KG1 (cell line): ENCODE results near the gene TBC1D22A.

Experiments
- DNase-seq: peaks from one replicate; lab custom pipeline; 2025; lab: John Stamatoyannopoulos, UW

The TBC1D22A gene

DNA sequence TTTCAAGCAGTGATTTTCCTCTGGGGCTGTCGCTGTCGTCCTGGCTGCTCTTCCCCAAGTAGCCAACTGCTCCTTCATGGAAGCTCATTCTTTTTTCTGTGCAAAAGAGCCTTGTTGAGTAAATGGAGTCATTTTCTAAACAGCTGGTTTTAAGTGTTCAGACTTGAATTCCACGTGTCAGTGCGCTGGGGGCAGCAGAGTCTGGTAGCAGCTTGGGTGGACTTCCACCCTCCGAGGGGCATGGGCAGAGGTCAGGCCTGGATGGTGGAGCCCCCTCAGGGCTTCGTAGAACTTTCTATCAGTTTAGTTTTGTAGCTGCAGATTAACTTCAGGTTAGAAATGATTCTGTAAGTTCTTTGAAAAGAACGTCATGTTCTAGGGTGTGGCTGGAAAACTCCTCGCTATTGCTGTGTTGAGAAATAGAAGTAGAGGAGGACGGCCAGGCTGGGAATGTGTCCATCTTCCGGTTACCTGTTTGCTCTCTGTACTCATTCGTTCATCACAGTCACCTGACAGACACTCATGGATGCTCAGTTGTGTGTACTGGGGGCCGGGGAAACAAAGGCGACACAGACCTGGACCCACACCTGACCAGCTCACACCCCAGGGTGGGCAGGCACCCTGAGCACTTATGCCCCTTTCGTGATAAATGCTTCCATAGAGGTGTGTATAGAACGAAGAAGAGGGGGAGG lies 270.7 kb downstream of the TBC1D22A start:
- DNase-seq, result no peak

GRCh38 chr22:47033648-47034000 lies 271.2 kb downstream of the TBC1D22A start:
- DNase-seq, result no peak

- DNase-seq, result no peak
These were observed 271.8 kb downstream of the TBC1D22A start for GRCh38 chr22:47034076-47034808.

DNA sequence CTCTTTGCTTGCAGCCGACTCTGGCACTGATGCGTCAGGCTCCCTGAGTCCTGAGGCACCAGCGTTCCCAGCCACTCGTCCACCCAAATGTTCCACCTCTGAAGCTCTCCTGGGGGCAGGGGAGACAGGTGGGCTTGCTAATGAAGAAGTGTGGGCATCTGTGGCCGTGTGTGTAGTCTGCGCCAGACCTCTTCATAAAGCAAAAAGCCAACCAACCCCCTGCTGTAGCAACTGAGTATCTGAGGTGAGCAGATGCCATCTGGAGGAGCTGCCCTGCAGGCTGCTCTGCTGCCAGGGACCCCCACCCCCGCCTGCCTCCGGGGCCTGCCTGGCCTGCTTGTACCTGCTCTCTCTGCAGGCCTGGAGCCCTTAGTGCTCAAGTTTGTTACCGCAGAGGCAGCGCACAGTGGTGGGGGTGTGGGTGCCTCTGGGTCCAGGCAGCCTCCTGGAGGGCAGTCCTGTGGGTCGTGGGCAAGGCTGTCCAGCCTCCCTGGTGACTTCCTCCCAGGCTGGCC lies 272.5 kb downstream of the TBC1D22A start:
- DNase-seq, result no peak

GRCh38 chr22:47035425-47035881 lies 273.0 kb downstream of the TBC1D22A start:
- no peak for DNase-seq

DNA sequence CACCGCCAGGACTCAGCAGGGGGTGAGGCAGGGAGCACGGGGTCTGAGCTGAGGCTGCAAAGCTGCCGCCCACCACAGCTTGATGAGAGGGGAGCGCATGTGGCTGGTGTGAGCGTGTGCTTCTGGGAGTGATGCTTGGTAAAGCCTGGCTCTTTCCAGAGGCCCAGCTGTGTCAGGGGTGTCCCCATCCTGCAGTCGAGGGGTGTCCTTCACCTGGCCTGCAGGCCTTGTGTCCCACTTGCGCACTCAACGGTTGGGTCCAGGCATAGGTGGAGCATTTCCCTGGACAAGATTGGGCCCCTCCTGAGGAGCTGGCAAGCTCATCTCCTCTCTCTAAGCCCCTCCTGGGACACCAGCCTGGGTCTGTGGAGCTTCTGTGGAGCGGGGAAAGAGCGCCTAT lies 273.9 kb downstream of the TBC1D22A start:
- DNase-seq, result no peak

DNA sequence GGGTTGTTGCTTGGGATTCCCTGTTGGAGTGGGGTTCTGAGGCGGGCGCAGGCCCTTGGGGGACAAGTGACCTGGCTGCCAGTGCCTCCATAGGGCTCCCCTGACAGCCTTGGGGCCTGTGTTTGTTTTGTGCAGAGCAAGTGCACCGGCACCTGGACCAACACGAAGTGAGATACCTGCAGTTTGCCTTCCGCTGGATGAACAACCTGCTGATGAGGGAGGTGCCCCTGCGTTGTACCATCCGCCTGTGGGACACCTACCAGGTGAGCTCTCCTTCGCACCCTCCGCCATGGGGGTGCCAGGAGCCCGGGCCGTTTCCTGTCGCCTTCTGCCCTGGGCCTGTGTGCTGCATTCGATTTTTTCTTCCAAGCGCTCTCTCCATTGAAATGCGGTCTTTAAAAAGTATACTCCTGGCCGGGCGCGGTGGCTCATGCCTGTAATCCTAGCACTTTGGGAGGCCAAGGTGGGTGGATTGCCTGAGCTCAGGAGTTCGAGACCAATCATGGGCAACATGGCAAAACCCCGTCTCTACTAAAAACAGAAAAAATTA lies 274.6 kb downstream of the TBC1D22A start:
- DNase-seq, result no peak

- no peak for DNase-seq
These were observed 275.9 kb downstream of the TBC1D22A start for GRCh38 chr22:47038206-47038835.

DNA sequence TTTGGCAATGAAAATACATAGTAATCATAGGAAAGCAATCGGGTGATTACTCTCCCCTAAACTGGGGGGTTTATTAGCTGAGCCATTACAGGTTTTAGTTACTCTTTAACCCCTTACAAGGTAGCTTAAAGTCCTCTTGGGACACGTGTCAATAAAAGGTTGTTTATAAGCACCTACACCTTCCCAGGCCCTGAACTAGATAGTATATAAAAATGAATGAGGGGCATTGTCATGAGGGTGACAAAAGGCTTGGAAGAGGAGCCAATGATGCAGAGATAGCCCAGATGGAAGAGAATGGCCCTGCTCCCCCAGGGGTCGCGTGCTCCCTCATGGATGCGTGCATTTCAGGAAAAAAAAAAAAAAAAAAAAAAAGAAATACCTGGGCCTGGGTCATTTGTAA lies 276.9 kb downstream of the TBC1D22A start:
- DNase-seq, result no peak

DNA sequence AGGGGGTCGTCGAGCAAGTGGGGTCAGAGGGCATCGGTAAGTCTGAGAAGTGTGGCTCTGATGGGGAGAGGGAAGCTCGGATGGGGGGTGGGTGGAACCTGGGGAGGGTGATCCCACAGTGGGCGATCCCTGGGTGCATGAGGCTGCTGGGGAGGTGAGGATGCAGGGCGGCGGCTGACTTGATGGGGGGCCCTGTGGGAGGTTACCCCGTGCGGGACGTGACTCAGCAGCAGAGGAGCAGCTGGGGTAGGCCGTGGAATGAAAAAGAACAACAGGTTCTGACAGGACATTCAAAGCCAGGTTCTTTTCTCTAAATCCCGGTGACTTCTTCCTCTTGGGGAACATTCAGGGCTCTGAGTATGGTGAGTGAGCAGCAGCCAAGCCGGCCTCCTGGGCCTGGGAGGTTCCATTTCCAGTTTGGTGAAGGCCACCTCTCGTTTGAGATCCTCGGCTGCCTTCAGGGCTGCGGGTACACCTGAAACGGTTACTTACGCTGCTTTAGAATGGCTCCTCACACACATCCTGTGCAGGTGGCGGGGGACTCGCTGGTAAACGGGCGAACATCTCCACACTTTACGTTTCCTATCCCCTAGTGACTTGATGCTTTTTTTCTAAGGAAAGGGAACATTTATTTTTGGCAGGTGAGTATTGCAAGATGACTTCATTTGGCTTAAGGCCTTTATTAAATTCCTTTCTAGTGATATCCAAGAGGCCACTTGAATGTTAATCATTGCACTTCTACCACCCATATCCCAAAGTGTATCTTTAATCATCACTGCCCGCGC lies 278.2 kb downstream of the TBC1D22A start:
- no peak for DNase-seq

DNA sequence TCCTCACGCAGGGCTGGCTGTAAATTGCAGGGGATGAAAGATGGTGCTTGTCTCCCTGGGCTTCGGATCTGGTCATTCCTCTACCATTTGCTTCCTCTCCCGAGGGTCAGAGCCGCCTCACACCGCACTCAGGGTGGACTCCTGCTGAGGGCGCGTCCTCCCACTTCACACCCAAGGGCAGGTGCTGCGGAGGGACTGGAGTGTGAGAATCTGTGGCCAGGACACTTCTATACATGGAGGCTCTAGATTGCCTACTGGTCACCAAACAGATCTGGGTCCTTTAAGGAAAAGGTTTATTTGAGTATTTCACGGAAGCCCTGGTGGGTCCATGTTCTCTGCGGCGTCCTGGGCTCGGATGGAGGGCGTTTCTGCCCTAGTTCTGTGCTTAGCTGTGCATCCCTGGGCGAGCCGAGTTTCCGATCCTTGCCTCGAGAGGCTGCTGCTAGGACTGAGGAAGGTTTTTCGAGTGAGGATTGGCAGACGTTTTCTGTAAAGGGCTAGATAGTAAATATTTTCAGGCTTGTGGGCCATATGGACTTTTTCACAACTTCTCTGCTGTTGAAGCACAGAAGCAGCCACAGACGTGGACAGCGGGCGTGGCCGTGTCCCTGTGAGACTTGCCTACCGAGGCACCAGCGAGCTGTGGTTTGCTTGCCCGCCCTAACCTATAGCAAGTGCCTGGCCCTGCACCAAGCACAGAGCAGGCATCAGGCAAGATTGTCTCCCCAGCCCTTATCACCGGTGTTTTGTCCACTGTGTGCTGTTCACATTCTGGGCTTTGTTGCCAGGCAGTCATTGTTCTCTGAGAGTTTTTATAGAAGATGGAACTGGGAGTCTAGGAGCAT lies 279.0 kb downstream of the TBC1D22A start:
- no peak for DNase-seq

GRCh38 chr22:47042116-47042825 lies 279.8 kb downstream of the TBC1D22A start:
- DNase-seq, result no peak

GRCh38 chr22:47042861-47043496 lies 280.5 kb downstream of the TBC1D22A start:
- no peak for DNase-seq

DNA sequence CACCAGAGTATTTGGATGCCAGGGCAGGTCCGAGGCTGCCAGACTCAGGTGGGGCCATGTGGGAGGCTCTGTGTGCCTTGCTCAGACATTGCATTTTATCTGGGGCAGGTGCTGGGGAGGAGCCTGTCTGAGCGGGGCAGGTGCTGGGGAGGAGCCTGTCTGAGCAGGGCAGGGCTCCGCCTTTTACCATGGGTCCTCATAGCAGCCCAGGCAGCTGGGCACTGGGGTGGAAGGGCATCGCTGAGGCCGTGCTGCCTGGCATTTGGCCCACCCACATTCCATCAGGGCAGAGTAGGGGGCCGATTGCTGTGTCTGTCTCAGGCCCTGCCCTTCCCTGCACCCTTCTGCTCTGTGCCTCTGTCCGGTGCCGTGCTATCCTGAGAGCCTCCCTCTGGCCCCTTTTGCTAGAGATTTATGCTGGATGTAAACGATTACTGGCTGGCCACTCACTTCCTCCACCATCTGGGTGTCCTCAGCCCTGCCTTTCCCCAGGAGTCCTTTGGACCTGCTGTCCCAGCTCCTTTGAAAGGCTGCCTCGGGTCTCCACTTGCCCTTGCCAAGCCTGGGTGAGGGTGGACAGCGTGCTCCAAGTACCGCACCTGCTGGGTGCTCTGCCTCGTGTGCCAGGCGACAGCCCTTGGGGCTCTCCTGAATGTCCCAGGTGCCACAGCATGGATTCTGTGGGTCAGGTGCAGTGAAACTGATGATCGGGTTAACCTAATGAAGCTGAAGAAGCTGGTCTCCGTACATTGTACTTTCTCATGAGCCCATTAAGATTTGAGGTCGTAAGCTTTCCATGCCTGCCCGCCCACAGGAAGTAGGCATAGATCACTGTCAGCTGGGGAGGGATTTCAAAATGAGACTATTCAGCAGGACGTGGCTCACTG lies 281.6 kb downstream of the TBC1D22A start:
- DNase-seq, result no peak

GRCh38 chr22:47044722-47045535 lies 282.5 kb downstream of the TBC1D22A start:
- DNase-seq, result no peak

DNA sequence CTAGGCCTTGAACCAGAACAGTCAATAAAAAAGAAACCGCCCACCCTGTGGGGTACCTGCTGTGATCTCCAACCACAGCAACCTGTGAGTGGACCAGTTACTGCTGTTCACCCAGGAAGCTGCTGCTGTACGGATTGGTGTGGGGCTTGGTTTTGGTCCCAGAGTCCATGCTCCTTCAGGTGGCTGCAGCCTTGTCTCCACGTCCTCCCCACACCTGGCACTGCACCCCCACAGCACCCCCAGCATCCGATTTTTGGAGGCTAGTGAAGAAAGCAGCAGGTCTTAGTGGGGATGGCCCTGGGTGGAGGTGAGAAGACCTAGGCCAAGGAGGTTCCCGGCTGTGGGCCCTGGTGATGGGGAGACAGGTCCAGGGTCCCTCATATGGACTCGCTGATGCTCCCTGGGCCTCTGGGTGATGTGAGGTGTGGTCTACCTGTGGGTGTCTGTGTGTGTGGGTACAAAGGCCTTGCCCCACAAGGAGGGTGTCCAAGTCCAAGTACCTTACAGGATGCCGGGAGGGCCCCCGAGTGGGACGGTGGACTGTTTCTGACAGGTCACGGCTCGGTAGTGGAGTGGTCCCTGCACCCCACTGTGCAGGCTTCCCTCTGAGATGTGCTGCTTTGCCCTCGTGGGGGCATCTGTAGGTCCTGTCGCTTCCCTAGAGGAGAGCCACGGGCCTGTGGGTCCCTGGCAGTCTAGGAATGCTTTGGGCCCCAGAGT lies 283.4 kb downstream of the TBC1D22A start:
- no peak for DNase-seq

DNA sequence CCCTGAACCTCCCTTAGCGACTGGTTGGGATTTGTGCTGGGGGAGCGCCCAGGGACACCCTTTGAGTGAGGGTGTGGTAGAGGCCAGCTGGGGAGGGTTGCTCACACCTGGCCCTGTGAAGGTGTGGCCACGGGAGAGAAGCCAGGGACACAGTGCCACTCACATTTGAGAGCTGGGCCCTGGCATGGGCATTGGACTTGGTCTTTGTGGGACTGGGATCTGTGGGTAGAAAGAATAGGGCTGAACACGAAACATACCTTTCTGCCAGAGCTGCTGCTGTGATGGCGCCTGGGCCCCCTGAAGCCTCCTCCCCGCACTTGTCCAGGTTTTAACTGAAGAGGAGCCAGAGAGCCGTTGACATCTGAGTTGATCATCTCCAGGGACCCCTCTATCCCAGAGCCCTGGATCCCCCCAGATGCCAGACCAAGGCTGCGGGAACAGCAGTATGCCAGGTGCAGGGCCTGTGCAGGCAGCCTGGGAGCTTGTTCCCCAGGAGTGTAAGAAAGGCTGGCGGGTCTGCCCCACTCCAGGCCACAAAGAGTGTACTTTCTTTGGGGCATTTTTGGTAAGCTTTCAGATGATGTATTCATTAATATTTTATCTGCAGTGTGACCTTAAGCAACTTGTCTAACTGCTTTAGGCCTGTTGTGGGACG lies 284.1 kb downstream of the TBC1D22A start:
- DNase-seq, result no peak
